Transverse colon (tissue), 3 donors: ENCODE measurements around the gene PCGF1.

Experiments
- EP300 ChIP-seq: sonication (generic); formaldehyde crosslinking; IDR thresholded peaks from one replicate; pipeline ENCODE4 v1.6.1; 2017; ENCODE audit warnings: antibody characterized with exemption, low read depth
- POLR2A ChIP-seq: fragments of 450-650 bp; IDR thresholded peaks from one replicate; pipeline ENCODE4 v1.6.1; 2016; ENCODE audit warnings: antibody characterized with exemption, mild to moderate bottlenecking, moderate library complexity
- TF ChIP-seq, protein P1 (sequence below), 5 experiments: fragments of 200-600 bp in 3 of 5; fragments of 450-650 bp in 2 of 5; sonication (generic) in 3 of 5; IDR thresholded peaks; 1 replicate in 2 of 5; 2 replicates in 3 of 5; pipeline ENCODE4 v1.5.1; 2016 to 2017; ENCODE audit warnings: antibody characterized with exemption in 5 of 5, inconsistent platforms in 3 of 5, mild to moderate bottlenecking in 2 of 5, moderate library complexity in 1 of 5

GRCh38 chr2:74507145-74507925, at the start of gene PCGF1:
- TF ChIP-seq, protein P1, sequence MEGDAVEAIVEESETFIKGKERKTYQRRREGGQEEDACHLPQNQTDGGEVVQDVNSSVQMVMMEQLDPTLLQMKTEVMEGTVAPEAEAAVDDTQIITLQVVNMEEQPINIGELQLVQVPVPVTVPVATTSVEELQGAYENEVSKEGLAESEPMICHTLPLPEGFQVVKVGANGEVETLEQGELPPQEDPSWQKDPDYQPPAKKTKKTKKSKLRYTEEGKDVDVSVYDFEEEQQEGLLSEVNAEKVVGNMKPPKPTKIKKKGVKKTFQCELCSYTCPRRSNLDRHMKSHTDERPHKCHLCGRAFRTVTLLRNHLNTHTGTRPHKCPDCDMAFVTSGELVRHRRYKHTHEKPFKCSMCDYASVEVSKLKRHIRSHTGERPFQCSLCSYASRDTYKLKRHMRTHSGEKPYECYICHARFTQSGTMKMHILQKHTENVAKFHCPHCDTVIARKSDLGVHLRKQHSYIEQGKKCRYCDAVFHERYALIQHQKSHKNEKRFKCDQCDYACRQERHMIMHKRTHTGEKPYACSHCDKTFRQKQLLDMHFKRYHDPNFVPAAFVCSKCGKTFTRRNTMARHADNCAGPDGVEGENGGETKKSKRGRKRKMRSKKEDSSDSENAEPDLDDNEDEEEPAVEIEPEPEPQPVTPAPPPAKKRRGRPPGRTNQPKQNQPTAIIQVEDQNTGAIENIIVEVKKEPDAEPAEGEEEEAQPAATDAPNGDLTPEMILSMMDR (IDR thresholded peaks at IDR 0.05), result peak; percentile 12 to 50 (median 25)
- TF ChIP-seq POLR2A, result peak; percentile 75
- TF ChIP-seq EP300, result no peak
